Trophoblast cell (in vitro differentiated cells and primary cell): ENCODE data around the gene ATF7IP2.
A peak's percentile ranks its signal among the peaks of the same experiment; 100 is the strongest.

Experiments
- DNase-seq, 2 donors: peaks; one replicate each; pipeline ENCODE4 v3.0.0-alpha.2; 2016
- H2AFZ ChIP-seq: 2 replicates; pipeline ENCODE4 v1.6.1; 2013; ENCODE audit warnings: low read length, moderate library complexity, mild to moderate bottlenecking; ENCODE audit not compliant: insufficient read depth, poor library complexity
- H2AK5ac ChIP-seq: 2 replicates; pipeline ENCODE4 v1.6.1; 2013; ENCODE audit warnings: mild to moderate bottlenecking, low read length
- H2BK120ac ChIP-seq: 2 replicates; pipeline ENCODE4 v1.6.1; 2013; ENCODE audit warnings: low read length, mild to moderate bottlenecking, moderate library complexity; ENCODE audit not compliant: insufficient read depth, poor library complexity
- H2BK12ac ChIP-seq: 2 replicates; pipeline ENCODE4 v1.6.1; 2013; ENCODE audit warnings: mild to moderate bottlenecking, low read length, moderate library complexity
- H2BK5ac ChIP-seq: 2 replicates; pipeline ENCODE4 v1.6.1; 2013; ENCODE audit warnings: low read length, low read depth, moderate library complexity, mild to moderate bottlenecking; ENCODE audit not compliant: poor library complexity
- H3K14ac ChIP-seq: 2 replicates; pipeline ENCODE4 v1.6.1; 2013; ENCODE audit warnings: mild to moderate bottlenecking, low read length
- H3K18ac ChIP-seq: 2 replicates; pipeline ENCODE4 v1.6.1; 2013; ENCODE audit warnings: mild to moderate bottlenecking, low read length
- H3K23ac ChIP-seq: 2 replicates; pipeline ENCODE4 v1.6.1; 2013; ENCODE audit warnings: low read length
- H3K27ac ChIP-seq: 2 replicates; pipeline ENCODE4 v1.5.1; 2013; ENCODE audit warnings: low read depth, mild to moderate bottlenecking, inconsistent platforms, low read length, moderate library complexity
- H3K27me3 ChIP-seq: 2 replicates; pipeline ENCODE4 v1.6.1; 2013; ENCODE audit warnings: inconsistent platforms, mild to moderate bottlenecking, low read length, moderate library complexity; ENCODE audit not compliant: insufficient read depth
- H3K36me3 ChIP-seq, 2 experiments: 1 replicate in 1 of 2; 2 replicates in 1 of 2; pipeline ENCODE4 v1.6.1; 2013; ENCODE audit warnings: low read length in 2 of 2, mild to moderate bottlenecking in 2 of 2, moderate library complexity in 1 of 2; ENCODE audit not compliant: insufficient read depth in 2 of 2, control insufficient read depth in 1 of 2
- H3K4ac ChIP-seq: 2 replicates; pipeline ENCODE4 v1.6.1; 2013; ENCODE audit warnings: low read depth, mild to moderate bottlenecking, low read length, moderate library complexity
- H3K4me1 ChIP-seq, 2 experiments: 1 replicate in 1 of 2; 2 replicates in 1 of 2; pipeline ENCODE4 v1.6.1; 2013; ENCODE audit warnings: low read length in 2 of 2, mild to moderate bottlenecking in 2 of 2, moderate library complexity in 1 of 2; ENCODE audit not compliant: insufficient read depth in 2 of 2, control insufficient read depth in 1 of 2
- H3K4me2 ChIP-seq: 2 replicates; pipeline ENCODE4 v1.6.1; 2013; ENCODE audit warnings: inconsistent platforms, mild to moderate bottlenecking, low read length, moderate library complexity
- H3K4me3 ChIP-seq: 2 replicates; pipeline ENCODE4 v1.5.1; 2013; ENCODE audit warnings: mild to moderate bottlenecking, low read depth, low read length, inconsistent platforms
- H3K79me1 ChIP-seq: one replicate; pipeline ENCODE4 v1.6.1; 2013; ENCODE audit warnings: low read length
- H3K79me2 ChIP-seq: 2 replicates; pipeline ENCODE4 v1.6.1; 2013; ENCODE audit warnings: low read length, mild to moderate bottlenecking; ENCODE audit not compliant: control insufficient read depth, insufficient read depth, poor library complexity
- H3K9ac ChIP-seq: 2 replicates; pipeline ENCODE4 v1.6.1; 2013; ENCODE audit warnings: mild to moderate bottlenecking, low read length
- H3K9me3 ChIP-seq: 2 replicates; pipeline ENCODE4 v1.6.1; 2013; ENCODE audit warnings: low read depth, mild to moderate bottlenecking, control low read depth, inconsistent platforms, low read length; ENCODE audit not compliant: insufficient read depth
- H4K12ac ChIP-seq: 2 replicates; pipeline ENCODE4 v1.6.1; 2013; ENCODE audit warnings: low read depth, mild to moderate bottlenecking, low read length, moderate library complexity
- H4K8ac ChIP-seq: 2 replicates; pipeline ENCODE4 v1.6.1; 2013; ENCODE audit warnings: low read depth, mild to moderate bottlenecking, low read length, moderate library complexity
- H4K91ac ChIP-seq: one replicate; pipeline ENCODE4 v1.6.1; 2013; ENCODE audit warnings: low read depth, mild to moderate bottlenecking, low read length, moderate library complexity
- WGBS: extraction: QIAGEN DNeasy Blood & Tissue Kit; methylation state at CpG from one replicate; pipeline ENCODE4 v1.1.7; 2013; ENCODE audit warnings: missing lambda C conversion rate; ENCODE audit not compliant: insufficient read length, insufficient coverage; ENCODE audit errors: extremely low coverage; 5-methylcytosine and 5-hydroxymethylcytosine counted together

ATF7IP2 gene

DNA sequence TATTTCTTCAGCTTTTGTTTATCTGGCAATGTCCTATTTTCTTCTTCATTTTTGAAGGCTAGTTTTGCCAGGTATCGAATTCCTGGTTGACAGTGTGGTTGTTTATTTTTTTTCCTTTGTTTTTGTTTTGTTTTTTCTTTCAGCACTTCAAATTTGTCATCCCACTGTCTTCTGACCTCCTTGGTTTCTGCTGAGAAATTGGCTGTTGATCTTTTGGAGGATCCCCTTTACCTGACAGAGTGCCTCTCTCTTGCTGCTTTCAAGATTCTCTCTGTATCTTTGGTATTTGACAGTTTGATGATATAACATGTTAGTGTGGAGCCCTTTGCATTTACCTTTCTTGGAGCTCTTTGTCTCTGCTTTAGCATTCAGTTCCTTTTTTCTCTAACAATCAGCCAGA lies 9.6 kb upstream of the ATF7IP2 start:
- H3K4me1 ChIP-seq = no peaks in the 10 kb centered on the region
- H3K79me2 ChIP-seq = no peaks in the 10 kb centered on the region
- H2AFZ ChIP-seq = no peak overlapping the region
- no peak overlapping the region for H3K4me3 ChIP-seq
- H2BK5ac ChIP-seq = no peak overlapping the region
- H3K27me3 ChIP-seq = no peaks in the 10 kb centered on the region
- H4K91ac ChIP-seq = no peak overlapping the region
- H3K9me3 ChIP-seq = no peaks in the 10 kb centered on the region
- H3K4ac ChIP-seq = no peak overlapping the region
- DNase-seq = no peak
- H3K4me2 ChIP-seq = no peak overlapping the region
- H3K27ac ChIP-seq = no peak overlapping the region
- H3K79me1 ChIP-seq = no peaks in the 10 kb centered on the region
- H2BK120ac ChIP-seq = no peak overlapping the region
- no CpG with 5 or more reads among the region's 1 CpG for WGBS
- no peak overlapping the region for H3K14ac ChIP-seq
- no peak overlapping the region for H2AK5ac ChIP-seq
- H4K12ac ChIP-seq = no peak overlapping the region
- no peak overlapping the region for H3K9ac ChIP-seq
- no peaks in the 10 kb centered on the region for H3K36me3 ChIP-seq
- H3K18ac ChIP-seq = no peak overlapping the region
- H2BK12ac ChIP-seq = no peak overlapping the region
- H3K23ac ChIP-seq = no peak overlapping the region
- no peak overlapping the region for H4K8ac ChIP-seq

DNA sequence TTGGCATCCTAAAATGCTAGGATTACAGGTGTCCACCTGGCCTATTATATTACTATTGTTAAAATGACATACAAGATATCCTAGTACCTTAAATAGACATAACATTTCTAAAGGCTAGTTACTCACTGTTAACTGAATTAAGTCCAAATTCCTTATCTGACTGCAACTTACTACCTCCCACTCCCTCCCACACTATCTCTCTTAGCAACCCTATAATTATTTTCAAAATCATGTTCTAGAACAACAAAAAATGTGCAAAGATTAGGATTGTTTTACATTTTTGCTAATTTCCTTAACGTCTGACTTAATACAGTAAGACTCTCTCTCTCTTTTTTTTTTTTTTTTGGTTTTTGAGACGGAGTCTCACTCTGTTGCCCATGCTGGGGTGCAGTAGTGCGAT lies 2.2 kb upstream of the ATF7IP2 start:
- peaks cover 3% of the 10 kb centered on the region for H3K79me2 ChIP-seq
- H4K12ac ChIP-seq = no peak overlapping the region
- H2AK5ac ChIP-seq = no peak overlapping the region
- H4K8ac ChIP-seq = no peak overlapping the region
- no CpG with 5 or more reads among the region's 3 CpGs for WGBS
- no peak overlapping the region for H2BK12ac ChIP-seq
- H3K4me1 ChIP-seq = peaks cover 0 to 5% of the 10 kb centered on the region in 2 experiments
- H3K4me2 ChIP-seq = no peak overlapping the region
- H3K9ac ChIP-seq = no peak overlapping the region
- no peak overlapping the region for H3K23ac ChIP-seq
- H3K4me3 ChIP-seq = no peak overlapping the region
- no peaks in the 10 kb centered on the region for H3K79me1 ChIP-seq
- DNase-seq = no peak
- no peak overlapping the region for H3K27ac ChIP-seq
- H2AFZ ChIP-seq = no peak overlapping the region
- no peak overlapping the region for H3K4ac ChIP-seq
- H3K36me3 ChIP-seq = no peaks in the 10 kb centered on the region
- H3K27me3 ChIP-seq = no peaks in the 10 kb centered on the region
- H3K18ac ChIP-seq = no peak overlapping the region
- H2BK120ac ChIP-seq = no peak overlapping the region
- no peak overlapping the region for H4K91ac ChIP-seq
- H2BK5ac ChIP-seq = no peak overlapping the region
- H3K14ac ChIP-seq = no peak overlapping the region
- no peaks in the 10 kb centered on the region for H3K9me3 ChIP-seq

DNA sequence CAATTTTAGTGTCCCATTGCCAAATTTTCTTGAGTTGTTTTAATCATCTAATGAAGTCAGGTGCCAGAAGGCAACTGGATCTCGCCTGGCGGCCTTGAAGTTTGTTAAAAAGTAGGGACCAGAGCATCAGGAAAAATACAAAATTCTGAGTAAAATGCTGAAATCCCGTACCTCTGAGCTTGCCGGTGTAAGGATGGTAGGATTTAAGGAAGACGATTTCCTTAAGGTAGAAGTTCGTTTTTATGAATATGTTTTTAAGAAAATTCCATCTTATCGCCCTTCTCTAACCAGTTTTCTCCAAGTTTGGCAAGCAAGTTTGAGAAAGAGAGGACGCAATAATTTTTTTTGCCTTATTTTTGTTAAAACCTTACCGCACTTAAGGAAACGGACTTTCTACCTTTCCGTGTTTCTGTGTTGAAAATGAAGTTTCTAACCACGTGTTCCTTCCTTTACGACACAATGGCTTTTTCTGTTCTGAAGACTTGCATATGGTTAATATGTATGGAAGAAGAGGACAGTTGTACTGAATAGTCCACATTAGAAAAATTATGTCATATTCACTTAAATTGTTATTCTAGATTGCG lies 748 bp downstream of the ATF7IP2 start:
- Histone ChIP-seq H2AFZ (peak overlapping the region; percentile 24), H3K27ac (peak overlapping the region; percentile 64), H3K4me3 (peak overlapping the region; percentile 80), H3K4ac (no peak overlapping the region), H3K27me3 (no peaks in the 10 kb centered on the region), H2BK12ac (no peak overlapping the region), H3K4me2 (peak overlapping the region; percentile 92), H3K14ac (no peak overlapping the region), H2BK5ac (peak overlapping the region; percentile 34), H3K9me3 (no peaks in the 10 kb centered on the region), H3K18ac (no peak overlapping the region), H3K36me3 (no peaks in the 10 kb centered on the region), H2AK5ac (no peak overlapping the region), H4K8ac (no peak overlapping the region), H3K79me2 (peaks cover 3% of the 10 kb centered on the region), H2BK120ac (no peak overlapping the region), H3K23ac (no peak overlapping the region), H3K4me1 (peaks cover 0 to 5% of the 10 kb centered on the region in 2 experiments), H3K9ac (peak overlapping the region; percentile 80), H4K91ac (no peak overlapping the region), H3K79me1 (no peaks in the 10 kb centered on the region), H4K12ac (no peak overlapping the region)
- DNase-seq = peak in 1 of 2 donors; percentile 36
- no CpG with 5 or more reads among the region's 14 CpGs for WGBS

DNA sequence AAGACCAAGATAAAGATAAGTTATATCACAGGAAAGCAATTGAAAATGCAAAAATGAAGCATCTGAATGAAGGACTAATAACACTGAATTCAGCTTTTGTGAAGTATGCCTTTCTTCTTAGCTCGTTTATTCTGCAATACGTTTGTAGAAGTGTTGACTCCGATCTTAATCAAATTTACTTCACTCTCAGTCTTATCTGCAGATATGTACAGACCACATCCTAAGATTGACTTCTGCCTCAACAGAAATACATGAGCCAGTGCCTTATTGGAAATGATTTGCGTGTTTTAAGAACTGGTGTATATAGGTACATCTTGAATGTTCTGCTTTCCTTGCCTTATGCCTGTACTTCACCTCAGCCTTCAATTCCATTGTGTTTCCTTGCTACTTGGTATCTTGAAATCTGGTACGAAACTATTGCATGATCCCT lies 1.3 kb downstream of the ATF7IP2 start:
- no peak overlapping the region for H2BK120ac ChIP-seq
- no peaks in the 10 kb centered on the region for H3K79me1 ChIP-seq
- no peak overlapping the region for H3K9ac ChIP-seq
- no peak overlapping the region for H3K23ac ChIP-seq
- no peak overlapping the region for H3K27ac ChIP-seq
- H4K91ac ChIP-seq = no peak overlapping the region
- H3K14ac ChIP-seq = no peak overlapping the region
- H2BK5ac ChIP-seq = no peak overlapping the region
- H2AK5ac ChIP-seq = no peak overlapping the region
- H2AFZ ChIP-seq = no peak overlapping the region
- peak overlapping the region; percentile 46 for H3K4me2 ChIP-seq
- H3K27me3 ChIP-seq = no peaks in the 10 kb centered on the region
- H4K12ac ChIP-seq = no peak overlapping the region
- peaks cover 0 to 3% of the 10 kb centered on the region in 2 experiments for H3K4me1 ChIP-seq
- no peak overlapping the region for H3K4ac ChIP-seq
- no peak overlapping the region for H3K18ac ChIP-seq
- DNase-seq = peak in 1 of 2 donors; percentile 25
- H3K9me3 ChIP-seq = no peaks in the 10 kb centered on the region
- H3K79me2 ChIP-seq = peaks cover 3% of the 10 kb centered on the region
- H3K4me3 ChIP-seq = no peak overlapping the region
- H3K36me3 ChIP-seq = no peaks in the 10 kb centered on the region
- no peak overlapping the region for H2BK12ac ChIP-seq
- H4K8ac ChIP-seq = no peak overlapping the region
- no CpG with 5 or more reads among the region's 5 CpGs for WGBS
